Measurements from ENCODE around the gene MYO18B.

GRCh38 chr22:25729016-25729995 lies 12.7 kb upstream of the MYO18B start:
- TF ChIP-seq CTCF (optimal IDR thresholded peaks at IDR 0.05 in 1 of 3, IDR thresholded peaks at IDR 0.05 in 1 of 3, conservative IDR thresholded peaks at IDR 0.05 in 1 of 3; ENCODE audit: extremely low read depth in 1 of 3, insufficient read depth in 2 of 3, low read length in 3 of 3) (no peak), EZH2 (IDR thresholded peaks at IDR 0.05; ENCODE audit: low read length) (no peak)

Data from keratinocyte (primary cell).